Measurements from ENCODE around the gene B4GALNT3. TPM values are rescaled to one million over a fixed set of nuclear protein-coding genes. Genes with fewer than 3 reads are reported as not detected.

B4GALNT3 gene
- total RNA-seq, 1 donor from 2014 or later = 4.2 TPM

DNA sequence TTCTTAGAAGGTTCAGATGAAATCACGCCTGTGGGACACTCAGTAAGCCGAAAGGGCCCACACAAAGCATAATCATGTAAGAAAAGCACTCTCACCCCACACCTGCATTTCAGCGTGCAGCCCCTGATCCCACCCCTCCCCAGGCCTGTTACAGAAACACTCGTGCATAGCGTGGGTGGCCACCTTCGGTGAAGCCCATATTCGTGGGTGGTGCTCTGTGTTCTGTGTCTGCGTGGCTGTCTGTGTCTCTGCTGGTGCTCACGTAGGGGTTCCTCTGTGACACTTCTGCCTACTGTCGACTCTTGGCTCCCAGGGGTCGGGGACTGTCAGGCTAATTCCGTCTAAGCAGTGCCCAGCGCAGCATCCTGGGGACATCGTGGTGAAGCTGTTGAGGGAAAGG, 74.0 kb downstream of the B4GALNT3 start:
- peaks cover 0 to 3% (median 0%) of the 10 kb centered on the region in 3 donors for H3K36me3 ChIP-seq (ENCODE audit: control insufficient read depth in 3 of 3, insufficient read depth in 3 of 3, low read length in 3 of 3)
- no peak overlapping the region for H3K27ac ChIP-seq (ENCODE audit: low read depth, low read length)
- H3K9me3 ChIP-seq (ENCODE audit: control insufficient read depth in 3 of 3, low read length in 3 of 3) = peaks cover 0 to 3% (median 2%) of the 10 kb centered on the region in 3 donors
- H3K27me3 ChIP-seq (ENCODE audit: control insufficient read depth in 3 of 3, insufficient read depth in 3 of 3, low read length in 3 of 3) = peaks cover 0 to 2% (median 0%) of the 10 kb centered on the region in 3 donors
- no peak overlapping the region for H3K4me3 ChIP-seq (ENCODE audit: low read length in 3 of 3)
- no peak overlapping the region for H3K9ac ChIP-seq (ENCODE audit: low read depth in 1 of 3, low read length in 3 of 3)
- H3K4me1 ChIP-seq (ENCODE audit: control insufficient read depth in 3 of 3, insufficient read depth in 3 of 3, low read length in 3 of 3) = peaks cover under 1 to 13% (median 10%) of the 10 kb centered on the region in 3 donors

DNA sequence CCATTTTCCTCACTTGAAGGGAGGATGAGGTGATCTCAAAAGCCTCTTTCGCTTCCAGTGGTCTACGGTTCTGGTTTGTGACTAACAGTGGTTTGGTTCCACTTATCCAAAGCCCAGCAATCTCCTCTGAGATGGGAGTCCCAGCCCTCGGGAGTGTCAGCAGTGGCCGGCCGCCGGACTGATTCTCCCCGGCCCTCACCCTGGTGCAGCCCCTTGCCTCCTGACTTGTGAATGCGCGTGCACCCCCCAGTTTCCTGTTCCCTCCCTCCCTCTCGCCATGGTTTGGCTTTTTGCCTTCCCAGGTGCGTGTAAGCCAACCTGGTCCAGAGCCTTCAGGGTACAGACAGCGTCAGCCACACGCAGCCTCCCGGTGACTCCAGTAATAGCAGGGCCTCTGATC, 74.5 kb downstream of the B4GALNT3 start:
- peaks cover 0 to 2% (median 0%) of the 10 kb centered on the region in 3 donors for H3K27me3 ChIP-seq (ENCODE audit: control insufficient read depth in 3 of 3, insufficient read depth in 3 of 3, low read length in 3 of 3)
- no peak overlapping the region for H3K27ac ChIP-seq (ENCODE audit: low read depth, low read length)
- no peak overlapping the region for H3K9ac ChIP-seq (ENCODE audit: low read depth in 1 of 3, low read length in 3 of 3)

DNA sequence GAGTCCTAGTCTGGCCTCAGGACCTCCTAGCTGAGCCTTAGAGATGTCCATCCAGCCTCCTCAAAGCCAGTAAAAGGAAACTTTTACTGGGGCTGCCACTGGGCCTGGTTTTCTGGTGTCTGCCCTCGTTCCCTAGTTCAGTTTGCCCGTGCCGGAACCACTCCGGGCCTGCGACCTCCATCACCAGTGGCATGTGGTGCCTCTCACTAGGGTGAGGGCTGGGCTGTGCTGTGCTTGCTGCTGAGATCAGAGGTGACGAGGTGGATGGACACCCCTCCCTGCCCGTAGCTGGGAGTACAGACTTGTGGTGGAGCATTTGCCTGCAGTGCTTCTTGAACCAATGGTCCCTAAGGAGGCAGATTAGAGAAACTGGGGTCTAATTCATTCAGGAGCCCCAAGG, 75.7 kb downstream of the B4GALNT3 start:
- H3K27me3 ChIP-seq (ENCODE audit: control insufficient read depth in 3 of 3, insufficient read depth in 3 of 3, low read length in 3 of 3) = peaks cover 0 to 2% (median 0%) of the 10 kb centered on the region in 3 donors
- H3K36me3 ChIP-seq (ENCODE audit: control insufficient read depth in 3 of 3, insufficient read depth in 3 of 3, low read length in 3 of 3) = peaks cover 0 to 3% (median 0%) of the 10 kb centered on the region in 3 donors
- no peak overlapping the region for H3K27ac ChIP-seq (ENCODE audit: low read depth, low read length)
- no peak overlapping the region for H3K9ac ChIP-seq (ENCODE audit: low read depth in 1 of 3, low read length in 3 of 3)
- H3K4me1 ChIP-seq (ENCODE audit: control insufficient read depth in 3 of 3, insufficient read depth in 3 of 3, low read length in 3 of 3) = peaks cover 3 to 12% (median 8%) of the 10 kb centered on the region in 3 donors
- no peak overlapping the region for H3K4me3 ChIP-seq (ENCODE audit: low read length in 3 of 3)
- H3K9me3 ChIP-seq (ENCODE audit: control insufficient read depth in 3 of 3, low read length in 3 of 3) = peaks cover 0 to 3% (median 2%) of the 10 kb centered on the region in 3 donors

More for the DNA sequence above, 74.5 kb downstream of the B4GALNT3 start:
- Histone ChIP-seq H3K9me3 (ENCODE audit: control insufficient read depth in 3 of 3, low read length in 3 of 3) (peaks cover 0 to 3% (median 2%) of the 10 kb centered on the region in 3 donors), H3K4me1 (ENCODE audit: control insufficient read depth in 3 of 3, insufficient read depth in 3 of 3, low read length in 3 of 3) (peaks cover 3 to 13% (median 10%) of the 10 kb centered on the region in 3 donors), H3K36me3 (ENCODE audit: control insufficient read depth in 3 of 3, insufficient read depth in 3 of 3, low read length in 3 of 3) (peaks cover 0 to 3% (median 0%) of the 10 kb centered on the region in 3 donors), H3K4me3 (ENCODE audit: low read length in 3 of 3) (no peak overlapping the region)

DNA sequence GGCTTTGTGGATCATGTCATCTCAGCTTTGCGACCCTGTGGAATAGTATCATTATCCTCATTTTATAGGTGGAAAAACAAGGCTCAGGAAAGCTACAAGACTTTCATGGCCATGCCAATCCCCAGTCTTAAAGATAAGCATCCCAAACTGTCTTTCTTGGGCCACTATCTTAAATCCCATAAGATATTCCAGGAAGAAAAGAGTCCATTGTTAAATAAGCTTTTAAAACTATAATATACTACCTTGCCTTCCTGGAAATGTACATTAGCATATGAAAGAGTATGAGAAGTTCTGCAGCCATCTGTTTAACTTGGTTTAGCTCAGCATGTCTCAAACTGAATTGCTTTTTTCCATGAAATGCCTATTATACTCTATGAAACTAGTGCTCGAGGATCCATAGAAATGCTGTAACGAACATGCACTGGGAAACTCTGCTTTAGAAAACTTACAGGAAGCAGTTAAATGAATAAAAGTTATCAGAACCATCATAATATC, 77.1 kb downstream of the B4GALNT3 start:
- no peak overlapping the region for H3K27ac ChIP-seq (ENCODE audit: low read depth, low read length)
- no peak overlapping the region for H3K4me3 ChIP-seq (ENCODE audit: low read length in 3 of 3)
- H3K4me1 ChIP-seq (ENCODE audit: control insufficient read depth in 3 of 3, insufficient read depth in 3 of 3, low read length in 3 of 3) = peaks cover 3 to 10% (median 4%) of the 10 kb centered on the region in 3 donors
- H3K36me3 ChIP-seq (ENCODE audit: control insufficient read depth in 3 of 3, insufficient read depth in 3 of 3, low read length in 3 of 3) = peaks cover 0 to 3% (median 0%) of the 10 kb centered on the region in 3 donors
- H3K9me3 ChIP-seq (ENCODE audit: control insufficient read depth in 3 of 3, low read length in 3 of 3) = peaks cover 0 to 3% (median 2%) of the 10 kb centered on the region in 3 donors
- peaks cover 0 to 2% (median 0%) of the 10 kb centered on the region in 3 donors for H3K27me3 ChIP-seq (ENCODE audit: control insufficient read depth in 3 of 3, insufficient read depth in 3 of 3, low read length in 3 of 3)
- H3K9ac ChIP-seq (ENCODE audit: low read depth in 1 of 3, low read length in 3 of 3) = no peak overlapping the region

DNA sequence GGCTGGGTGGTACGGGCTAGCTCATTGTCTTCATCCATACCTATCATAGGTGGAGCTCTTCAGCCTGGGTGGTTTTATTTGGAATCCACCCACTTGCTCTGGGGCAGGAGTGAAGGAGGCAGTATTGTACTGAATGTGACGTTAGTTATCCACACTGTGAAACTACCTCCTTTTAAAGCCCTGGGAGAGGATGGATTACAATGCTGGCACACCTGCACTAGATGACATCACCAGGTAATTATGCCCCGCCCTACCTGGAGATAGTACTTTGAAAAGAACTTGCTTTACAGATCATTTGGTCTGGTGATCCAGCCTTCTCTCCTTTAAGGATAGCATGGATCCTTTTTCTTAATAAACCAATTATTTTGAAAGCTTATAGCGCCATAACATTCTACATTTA, 78.0 kb downstream of the B4GALNT3 start:
- H3K27me3 ChIP-seq (ENCODE audit: control insufficient read depth in 3 of 3, insufficient read depth in 3 of 3, low read length in 3 of 3) = peaks cover 0 to 2% (median 0%) of the 10 kb centered on the region in 3 donors
- H3K9ac ChIP-seq (ENCODE audit: low read depth in 1 of 3, low read length in 3 of 3) = no peak overlapping the region
- no peaks in the 10 kb centered on the region for H3K9me3 ChIP-seq (ENCODE audit: control insufficient read depth in 3 of 3, low read length in 3 of 3)
- peaks cover 5 to 12% (median 10%) of the 10 kb centered on the region in 3 donors for H3K4me1 ChIP-seq (ENCODE audit: control insufficient read depth in 3 of 3, insufficient read depth in 3 of 3, low read length in 3 of 3)
- H3K4me3 ChIP-seq (ENCODE audit: low read length in 3 of 3) = no peak overlapping the region
- peaks cover 0 to 3% (median 0%) of the 10 kb centered on the region in 3 donors for H3K36me3 ChIP-seq (ENCODE audit: control insufficient read depth in 3 of 3, insufficient read depth in 3 of 3, low read length in 3 of 3)
- H3K27ac ChIP-seq (ENCODE audit: low read depth, low read length) = no peak overlapping the region

DNA sequence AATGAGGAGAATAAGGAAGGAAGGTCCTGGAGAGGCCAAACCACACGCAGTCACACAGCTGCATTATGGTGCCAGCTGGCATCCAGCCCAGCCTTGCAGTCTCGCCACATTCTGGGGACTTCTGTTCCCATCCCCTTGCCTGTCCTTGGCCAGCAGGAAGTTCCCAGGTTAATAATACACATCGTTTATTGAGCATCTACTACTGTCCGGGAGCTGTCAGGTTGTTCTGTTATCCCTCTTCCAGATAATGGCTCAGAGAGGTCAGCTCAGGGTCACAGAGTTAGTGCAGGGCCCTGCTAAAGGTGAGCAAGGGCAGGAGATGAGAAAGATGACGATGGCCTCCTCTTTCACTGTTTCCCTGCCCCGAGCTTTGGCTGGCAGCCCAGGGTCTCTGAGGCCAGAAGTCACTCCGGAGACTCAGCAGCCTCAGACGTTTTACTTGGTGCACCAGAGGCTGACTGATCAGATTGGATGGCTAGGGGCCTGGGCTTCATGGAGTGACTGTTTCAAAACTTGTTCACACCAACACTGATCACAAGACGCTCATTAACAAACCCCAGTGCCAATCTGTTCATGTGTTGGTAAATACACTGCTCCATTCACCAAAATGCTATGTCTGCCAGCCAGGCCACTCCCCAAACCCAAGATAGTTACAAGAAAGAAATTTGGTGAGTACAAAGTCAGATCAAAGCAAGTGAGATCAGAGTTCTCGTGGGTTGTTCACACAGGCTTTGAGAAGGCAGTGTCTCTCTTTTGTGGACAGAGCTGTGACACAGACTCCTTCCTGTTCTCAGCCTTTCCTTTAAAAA, 79.2 kb downstream of the B4GALNT3 start:
- no peak overlapping the region for H3K27ac ChIP-seq (ENCODE audit: low read depth, low read length)
- no peak overlapping the region for H3K4me3 ChIP-seq (ENCODE audit: low read length in 3 of 3)
- H3K9ac ChIP-seq (ENCODE audit: low read depth in 1 of 3, low read length in 3 of 3) = no peak overlapping the region

DNA sequence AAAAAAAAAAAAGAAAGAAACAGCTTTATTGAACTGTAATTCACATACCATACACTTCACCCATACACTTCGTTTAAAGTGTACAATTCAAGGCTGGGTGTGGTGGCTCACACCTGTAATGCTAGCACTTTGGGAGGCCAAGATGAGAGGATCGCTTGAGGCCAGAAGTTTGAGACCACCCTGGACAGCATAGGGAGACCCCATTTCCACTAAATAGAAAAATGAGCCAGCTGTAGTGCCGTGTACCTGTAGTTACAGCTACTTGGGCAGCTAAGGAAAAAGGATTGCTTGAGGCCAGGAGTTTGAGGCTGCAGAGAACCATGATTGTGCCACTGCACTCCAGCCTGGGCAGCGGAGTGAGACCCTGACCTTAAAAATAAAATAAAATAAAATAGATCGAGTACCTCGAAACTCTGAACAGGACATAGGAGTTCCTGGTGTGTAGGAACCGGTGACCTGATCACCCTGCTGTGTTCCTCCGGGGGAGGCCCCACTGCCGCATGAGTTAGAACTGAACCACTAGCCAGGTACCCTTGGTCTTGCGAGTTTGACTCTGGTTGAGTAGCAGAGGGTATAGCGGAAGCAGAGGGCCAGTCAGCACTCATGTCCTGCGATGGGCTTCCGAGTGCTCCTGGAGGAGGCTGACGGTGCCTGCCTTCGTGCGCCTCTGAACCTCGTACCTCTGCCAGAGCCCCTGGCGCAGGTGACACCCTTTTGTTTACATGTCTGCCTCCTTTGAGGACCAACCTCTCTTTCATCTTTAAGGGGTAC, 80.0 kb downstream of the B4GALNT3 start:
- peaks cover 5 to 12% (median 11%) of the 10 kb centered on the region in 3 donors for H3K4me1 ChIP-seq (ENCODE audit: control insufficient read depth in 3 of 3, insufficient read depth in 3 of 3, low read length in 3 of 3)
- H3K36me3 ChIP-seq (ENCODE audit: control insufficient read depth in 3 of 3, insufficient read depth in 3 of 3, low read length in 3 of 3) = peaks cover 0 to 3% (median 0%) of the 10 kb centered on the region in 3 donors
- H3K4me3 ChIP-seq (ENCODE audit: low read length in 3 of 3) = no peak overlapping the region
- no peak overlapping the region for H3K9ac ChIP-seq (ENCODE audit: low read depth in 1 of 3, low read length in 3 of 3)
- no peak overlapping the region for H3K27ac ChIP-seq (ENCODE audit: low read depth, low read length)
- H3K27me3 ChIP-seq (ENCODE audit: control insufficient read depth in 3 of 3, insufficient read depth in 3 of 3, low read length in 3 of 3) = peaks cover 0 to 6% (median 3%) of the 10 kb centered on the region in 3 donors
- H3K9me3 ChIP-seq (ENCODE audit: control insufficient read depth in 3 of 3, low read length in 3 of 3) = no peaks in the 10 kb centered on the region

More for the DNA sequence above, 79.2 kb downstream of the B4GALNT3 start:
- H3K4me1 ChIP-seq (ENCODE audit: control insufficient read depth in 3 of 3, insufficient read depth in 3 of 3, low read length in 3 of 3) = peaks cover 5 to 12% (median 11%) of the 10 kb centered on the region in 3 donors
- peaks cover 0 to 3% (median 0%) of the 10 kb centered on the region in 3 donors for H3K36me3 ChIP-seq (ENCODE audit: control insufficient read depth in 3 of 3, insufficient read depth in 3 of 3, low read length in 3 of 3)
- H3K9me3 ChIP-seq (ENCODE audit: control insufficient read depth in 3 of 3, low read length in 3 of 3) = no peaks in the 10 kb centered on the region
- H3K27me3 ChIP-seq (ENCODE audit: control insufficient read depth in 3 of 3, insufficient read depth in 3 of 3, low read length in 3 of 3) = peaks cover 0 to 2% (median 0%) of the 10 kb centered on the region in 3 donors

DNA sequence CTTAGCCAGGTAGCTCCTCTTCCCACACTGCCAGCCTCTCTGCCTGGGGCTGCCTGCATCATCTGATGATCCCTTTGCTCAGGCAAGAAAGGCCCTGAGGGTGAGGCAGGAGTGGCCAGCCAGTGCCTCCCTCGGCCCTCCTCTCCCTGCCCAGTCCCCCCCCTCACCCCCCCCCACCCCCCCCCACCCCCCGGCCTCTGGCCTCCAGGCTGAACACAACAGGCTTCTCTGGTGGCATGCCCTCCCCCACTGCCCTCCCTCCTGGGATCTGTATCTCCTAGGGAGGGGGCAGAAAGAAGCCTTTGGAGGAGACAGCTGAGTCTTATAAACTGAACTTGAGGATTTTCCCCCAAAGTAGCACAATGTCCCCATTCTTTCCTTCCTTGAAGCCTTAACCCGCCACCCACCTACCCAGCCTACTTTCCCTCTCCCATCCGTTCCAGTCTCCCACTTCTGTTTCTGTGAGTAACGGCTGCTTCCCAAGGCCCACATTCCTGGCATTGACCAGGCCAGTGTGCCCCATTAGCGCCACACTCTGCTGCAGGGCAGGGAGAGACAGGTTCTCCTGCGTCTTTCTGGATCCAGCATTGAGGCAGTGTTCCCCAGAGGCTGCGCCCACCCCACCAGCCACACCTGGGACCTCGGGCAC, 82.1 kb downstream of the B4GALNT3 start:
- no peaks in the 10 kb centered on the region for H3K36me3 ChIP-seq (ENCODE audit: control insufficient read depth in 3 of 3, insufficient read depth in 3 of 3, low read length in 3 of 3)
- peaks cover 0 to 6% (median 3%) of the 10 kb centered on the region in 3 donors for H3K27me3 ChIP-seq (ENCODE audit: control insufficient read depth in 3 of 3, insufficient read depth in 3 of 3, low read length in 3 of 3)
- H3K9me3 ChIP-seq (ENCODE audit: control insufficient read depth in 3 of 3, low read length in 3 of 3) = no peaks in the 10 kb centered on the region
- no peak overlapping the region for H3K4me3 ChIP-seq (ENCODE audit: low read length in 3 of 3)
- no peak overlapping the region for H3K27ac ChIP-seq (ENCODE audit: low read depth, low read length)
- peaks cover 5 to 14% (median 13%) of the 10 kb centered on the region in 3 donors for H3K4me1 ChIP-seq (ENCODE audit: control insufficient read depth in 3 of 3, insufficient read depth in 3 of 3, low read length in 3 of 3)
- no peak overlapping the region for H3K9ac ChIP-seq (ENCODE audit: low read depth in 1 of 3, low read length in 3 of 3)

DNA sequence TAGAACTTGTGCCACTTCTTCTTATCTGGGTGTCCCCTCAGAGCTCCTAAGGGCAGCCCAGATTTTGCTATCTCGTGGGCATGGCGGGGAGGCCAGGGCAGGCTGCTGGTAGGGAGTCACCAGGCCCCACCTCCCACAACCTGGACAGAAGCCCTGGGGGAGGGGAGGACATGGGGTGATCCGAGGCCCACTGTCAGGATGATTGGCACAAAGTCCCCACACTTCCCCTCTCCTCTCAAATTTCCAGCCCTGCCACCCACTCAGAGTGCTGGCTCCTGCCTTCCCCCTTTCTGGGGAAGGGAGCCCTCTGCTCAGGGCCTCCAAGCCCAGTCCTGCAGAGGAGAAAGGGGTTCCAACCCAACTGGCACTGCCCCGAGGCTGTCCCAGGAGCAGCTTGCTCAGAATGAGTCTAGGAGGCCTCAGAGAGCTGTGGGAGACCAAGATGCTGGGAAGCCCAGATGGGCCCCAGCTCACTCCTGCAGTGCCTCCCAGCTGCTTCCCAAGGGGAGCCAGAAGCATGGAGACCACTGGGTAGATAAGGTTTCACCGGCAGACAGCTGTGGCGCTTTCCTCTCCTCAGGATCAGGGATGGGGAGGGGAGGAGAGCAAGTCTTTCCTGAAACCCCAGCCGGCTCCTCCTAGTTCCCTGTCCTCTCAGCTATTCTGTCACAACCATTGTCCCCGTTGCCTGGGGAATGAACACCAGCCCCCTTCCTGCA, 82.8 kb downstream of the B4GALNT3 start:
- H3K27ac ChIP-seq (ENCODE audit: low read depth, low read length) = no peak overlapping the region
- H3K4me1 ChIP-seq (ENCODE audit: control insufficient read depth in 3 of 3, insufficient read depth in 3 of 3, low read length in 3 of 3) = peaks cover 5 to 19% (median 18%) of the 10 kb centered on the region in 3 donors
- peak overlapping the region in 1 of 3 donors; percentile 40 for H3K9ac ChIP-seq (ENCODE audit: low read depth in 1 of 3, low read length in 3 of 3)
- H3K4me3 ChIP-seq (ENCODE audit: low read length in 3 of 3) = no peak overlapping the region
- no peaks in the 10 kb centered on the region for H3K36me3 ChIP-seq (ENCODE audit: control insufficient read depth in 3 of 3, insufficient read depth in 3 of 3, low read length in 3 of 3)
- peaks cover 0 to 7% (median 3%) of the 10 kb centered on the region in 3 donors for H3K27me3 ChIP-seq (ENCODE audit: control insufficient read depth in 3 of 3, insufficient read depth in 3 of 3, low read length in 3 of 3)
- H3K9me3 ChIP-seq (ENCODE audit: control insufficient read depth in 3 of 3, low read length in 3 of 3) = no peaks in the 10 kb centered on the region
